Retinal pigment epithelial cell (primary cell): ENCODE measurements around the gene IFT88.

Source experiments
- DNase-seq: peaks from one replicate; pipeline ENCODE4 v3.0.0-alpha.2; 2010; ENCODE audit warnings: low read depth
- H3K4me3 ChIP-seq: 2 replicates; pipeline ENCODE4 v1.5.1; 2011; ENCODE audit warnings: mild to moderate bottlenecking, low read length, control low read depth, moderate library complexity
- TF ChIP-seq, protein P1 (sequence below): conservative IDR thresholded peaks from 2 replicates; pipeline ENCODE4 v1.5.1; 2011; ENCODE audit warnings: low read depth, low read length, control low read depth, inconsistent platforms

The IFT88 gene

DNA sequence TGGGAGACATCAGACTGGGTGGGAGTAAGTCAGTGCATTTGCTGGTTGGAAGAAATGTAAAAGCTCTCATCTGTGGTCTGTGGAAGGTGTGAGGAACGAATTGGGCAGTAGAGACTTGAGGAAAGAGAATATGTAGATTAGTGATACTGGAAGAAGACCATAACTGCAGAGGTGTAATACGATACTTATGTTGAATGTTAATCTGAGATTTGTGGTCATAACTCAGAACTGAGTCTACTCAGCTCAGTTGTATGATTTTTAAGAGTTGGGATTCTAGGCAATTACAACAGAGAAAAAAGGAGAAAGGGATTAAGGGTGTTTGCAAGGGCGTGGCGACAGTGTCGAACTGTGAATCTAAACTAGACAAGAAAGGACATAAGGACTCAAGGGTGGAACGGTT is 133.3 kb downstream of the IFT88 start:
- no peak overlapping the region for H3K4me3 ChIP-seq
- TF ChIP-seq, protein P1, sequence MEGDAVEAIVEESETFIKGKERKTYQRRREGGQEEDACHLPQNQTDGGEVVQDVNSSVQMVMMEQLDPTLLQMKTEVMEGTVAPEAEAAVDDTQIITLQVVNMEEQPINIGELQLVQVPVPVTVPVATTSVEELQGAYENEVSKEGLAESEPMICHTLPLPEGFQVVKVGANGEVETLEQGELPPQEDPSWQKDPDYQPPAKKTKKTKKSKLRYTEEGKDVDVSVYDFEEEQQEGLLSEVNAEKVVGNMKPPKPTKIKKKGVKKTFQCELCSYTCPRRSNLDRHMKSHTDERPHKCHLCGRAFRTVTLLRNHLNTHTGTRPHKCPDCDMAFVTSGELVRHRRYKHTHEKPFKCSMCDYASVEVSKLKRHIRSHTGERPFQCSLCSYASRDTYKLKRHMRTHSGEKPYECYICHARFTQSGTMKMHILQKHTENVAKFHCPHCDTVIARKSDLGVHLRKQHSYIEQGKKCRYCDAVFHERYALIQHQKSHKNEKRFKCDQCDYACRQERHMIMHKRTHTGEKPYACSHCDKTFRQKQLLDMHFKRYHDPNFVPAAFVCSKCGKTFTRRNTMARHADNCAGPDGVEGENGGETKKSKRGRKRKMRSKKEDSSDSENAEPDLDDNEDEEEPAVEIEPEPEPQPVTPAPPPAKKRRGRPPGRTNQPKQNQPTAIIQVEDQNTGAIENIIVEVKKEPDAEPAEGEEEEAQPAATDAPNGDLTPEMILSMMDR, result no peak
- peak; percentile 12 for DNase-seq

DNA sequence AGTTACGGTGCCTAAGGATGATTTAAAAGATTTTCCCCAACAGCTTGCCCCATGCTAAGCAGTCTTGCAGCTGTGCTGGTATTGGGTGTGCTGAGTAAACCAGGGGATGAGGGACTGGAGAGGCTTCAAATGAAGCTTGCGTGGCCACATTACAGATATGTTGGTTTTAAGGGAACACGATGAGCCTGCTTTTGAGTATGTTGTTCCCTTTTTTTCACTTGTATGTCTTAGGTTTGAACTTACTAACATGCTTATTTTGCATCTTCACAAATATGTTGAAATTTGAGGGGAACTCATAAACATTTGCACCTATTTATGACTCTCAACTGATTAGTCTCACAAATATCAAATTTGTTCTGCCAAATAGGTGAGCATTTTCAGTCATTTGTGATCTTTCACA is 134.5 kb downstream of the IFT88 start:
- TF ChIP-seq, protein P1, result no peak
- no peak for DNase-seq
- no peak overlapping the region for H3K4me3 ChIP-seq

DNA sequence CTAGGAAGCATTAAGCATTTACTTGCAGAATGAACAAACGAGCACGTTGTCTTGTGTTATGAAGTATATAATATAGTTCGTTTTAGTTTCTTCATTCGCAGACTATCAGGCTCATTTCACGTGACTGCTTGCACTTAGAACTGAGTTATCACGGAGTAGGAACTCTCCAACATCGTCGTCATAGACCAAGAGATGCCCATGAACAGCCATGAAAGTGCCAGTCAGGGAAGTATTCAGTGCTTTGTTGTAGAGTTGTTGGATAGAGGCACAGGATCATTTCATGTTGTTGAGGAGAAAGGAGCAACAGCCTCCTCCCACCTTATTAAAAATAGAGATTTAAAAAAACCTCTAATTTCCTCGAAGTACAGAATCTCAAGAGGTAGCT is 135.6 kb downstream of the IFT88 start:
- DNase-seq, result no peak
- TF ChIP-seq, protein P1, result no peak
- peak overlapping the region; percentile 62 for H3K4me3 ChIP-seq

GRCh38 chr13:20702915-20703779 is 136.2 kb downstream of the IFT88 start, which contains the start of gene IL17D:
Gene IL17D (plus strand): TSS chr13:20703699. CDS start chr13:20704002, 303 bp downstream.
- DNase-seq, result no peak
- TF ChIP-seq, protein P1, result no peak
- H3K4me3 ChIP-seq, result peak within 1 kb of the TSS; percentile 62

DNA sequence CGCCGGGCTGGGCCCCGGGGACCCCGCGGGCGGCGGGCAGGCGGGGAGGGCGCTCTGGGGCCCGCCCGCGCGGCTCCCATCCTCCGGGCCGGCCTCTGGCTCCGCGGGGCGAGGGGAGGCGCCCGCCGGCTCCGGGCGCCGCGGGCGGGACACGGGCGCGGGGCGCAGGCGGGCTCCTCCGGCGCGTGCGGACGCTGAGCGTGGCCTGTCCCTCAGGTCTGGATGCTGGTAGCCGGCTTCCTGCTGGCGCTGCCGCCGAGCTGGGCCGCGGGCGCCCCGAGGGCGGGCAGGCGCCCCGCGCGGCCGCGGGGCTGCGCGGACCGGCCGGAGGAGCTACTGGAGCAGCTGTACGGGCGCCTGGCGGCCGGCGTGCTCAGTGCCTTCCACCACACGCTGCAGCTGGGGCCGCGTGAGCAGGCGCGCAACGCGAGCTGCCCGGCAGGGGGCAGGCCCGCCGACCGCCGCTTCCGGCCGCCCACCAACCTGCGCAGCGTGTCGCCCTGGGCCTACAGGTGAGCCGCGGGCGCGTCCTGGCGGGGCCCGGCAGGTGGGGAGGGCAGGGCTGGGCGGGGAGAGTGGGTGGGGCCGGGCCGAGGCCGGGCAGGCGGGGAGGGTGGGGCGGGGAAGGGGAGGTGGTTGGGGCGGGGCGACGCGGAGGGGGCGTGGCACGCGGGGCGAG is 137.0 kb downstream of the IFT88 start:
- DNase-seq, result peak; percentile 30
- peak overlapping the region; percentile 26 for H3K4me3 ChIP-seq
- TF ChIP-seq, protein P1, result peak; percentile 49

- peak overlapping the region; percentile 5 for H3K4me3 ChIP-seq
- TF ChIP-seq, protein P1, result no peak
- DNase-seq, result no peak
These were observed 137.6 kb downstream of the IFT88 start for GRCh38 chr13:20704459-20705069.
